Activated T-cell treated with anti-CD3 and anti-CD28 coated beads, Interleukin-2, amount 50 U/mL, for 4 hours (primary cell): ENCODE data around the gene SLC30A5. TPM values are rescaled to one million over a fixed set of nuclear protein-coding genes. Genes with fewer than 3 reads are reported as not detected.
"Not testable (repeated sequence)": the region's sequence is repeated elsewhere in the genome, so short reads cannot be mapped to it uniquely, and the experiment has no call there.

ENCODE experiments used
- ATAC-seq, 2 donors: fragments of 200-7000 bp; cut with Tn5 transposase; one replicate each; pipeline ENCODE4 v1.10.0; 2021
- DNase-seq: peaks from one replicate; pipeline ENCODE4 v3.0.0-alpha.2; 2020
- H3K27me3 Mint-ChIP-seq: one replicate; pipeline ENCODE4 v1.8.0; 2021; ENCODE audit warnings: low read depth, mixed read lengths
- H3K36me3 Mint-ChIP-seq: one replicate; pipeline ENCODE4 v1.8.0; 2022; ENCODE audit warnings: mixed read lengths; ENCODE audit not compliant: insufficient read depth
- H3K4me1 Mint-ChIP-seq: one replicate; pipeline ENCODE4 v1.8.0; 2021; ENCODE audit warnings: low read depth, mixed read lengths
- H3K4me3 Mint-ChIP-seq: one replicate; pipeline ENCODE4 v1.8.0; 2021; ENCODE audit warnings: mild to moderate bottlenecking, moderate library complexity, mixed read lengths
- H3K9me3 Mint-ChIP-seq: one replicate; pipeline ENCODE4 v1.8.0; 2021; ENCODE audit warnings: mixed read lengths
- total RNA-seq, 3 donors: library from RNA; stranded (reverse); gene quantifications; one replicate each; pipeline ENCODE4 v1.2.1, GENCODE V29; 2021

SLC30A5 gene
- total RNA-seq, 3 donors from 2014 or later, result 49.3 to 55.8 (median 54.9) TPM

DNA sequence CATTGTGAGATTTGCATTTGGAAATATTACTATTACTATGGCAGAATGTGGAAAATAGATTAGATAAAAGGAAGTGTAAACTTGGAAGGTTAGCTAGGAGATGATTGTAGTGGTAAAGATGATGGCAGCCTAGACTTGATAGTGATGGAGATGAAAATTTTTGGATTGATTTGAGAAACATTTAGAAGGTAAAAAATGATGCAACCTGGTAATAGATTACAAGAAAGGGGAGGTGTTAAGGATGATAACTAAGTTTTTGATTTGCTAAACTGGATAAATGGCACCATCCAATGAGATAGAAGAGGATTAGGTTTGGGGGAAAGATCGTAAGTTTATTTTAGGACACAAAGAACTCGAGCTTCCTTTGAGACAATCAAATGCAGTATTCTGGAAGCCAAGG lies 8.9 kb upstream of the SLC30A5 start:
- no peaks in the 10 kb centered on the region for H3K36me3 Mint-ChIP-seq

DNA sequence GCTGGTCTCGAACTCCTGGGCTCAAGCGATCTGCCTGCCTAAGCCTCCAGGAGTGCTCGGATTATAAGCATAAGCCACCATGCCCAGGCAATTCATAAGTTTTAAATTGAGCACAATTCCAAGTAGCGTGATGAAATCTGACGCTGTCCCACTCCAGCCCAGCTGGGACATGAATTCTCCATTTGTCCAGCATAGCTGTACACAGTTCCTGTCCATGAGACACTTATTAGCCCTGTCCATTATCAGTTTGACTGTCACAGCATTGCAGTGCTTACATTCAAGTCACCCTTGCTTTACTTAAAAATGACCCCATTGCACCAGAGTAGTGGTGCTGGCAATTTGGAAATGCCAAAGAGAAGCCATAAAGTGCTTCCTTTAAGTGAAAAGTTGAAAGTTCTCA lies 7.6 kb upstream of the SLC30A5 start:
- Mint-ChIP-seq H3K27me3 (no peaks in the 10 kb centered on the region), H3K9me3 (no peaks in the 10 kb centered on the region), H3K4me3 (no peak overlapping the region), H3K36me3 (no peaks in the 10 kb centered on the region), H3K4me1 (no peaks in the 10 kb centered on the region)
- ATAC-seq (no peak), DNase-seq (no peak)

More for the DNA sequence above, 8.9 kb upstream of the SLC30A5 start:
- H3K9me3 Mint-ChIP-seq, result no peaks in the 10 kb centered on the region
- no peaks in the 10 kb centered on the region for H3K4me1 Mint-ChIP-seq
- DNase-seq (no peak), ATAC-seq (no peak)
- no peak overlapping the region for H3K4me3 Mint-ChIP-seq
- H3K27me3 Mint-ChIP-seq, result no peaks in the 10 kb centered on the region

GRCh38 chr5:69088006-69088405 lies 5.8 kb upstream of the SLC30A5 start:
- not testable (repeated sequence) for H3K4me3 Mint-ChIP-seq, H3K36me3 Mint-ChIP-seq, H3K9me3 Mint-ChIP-seq, H3K27me3 Mint-ChIP-seq, DNase-seq, H3K4me1 Mint-ChIP-seq, ATAC-seq

DNA sequence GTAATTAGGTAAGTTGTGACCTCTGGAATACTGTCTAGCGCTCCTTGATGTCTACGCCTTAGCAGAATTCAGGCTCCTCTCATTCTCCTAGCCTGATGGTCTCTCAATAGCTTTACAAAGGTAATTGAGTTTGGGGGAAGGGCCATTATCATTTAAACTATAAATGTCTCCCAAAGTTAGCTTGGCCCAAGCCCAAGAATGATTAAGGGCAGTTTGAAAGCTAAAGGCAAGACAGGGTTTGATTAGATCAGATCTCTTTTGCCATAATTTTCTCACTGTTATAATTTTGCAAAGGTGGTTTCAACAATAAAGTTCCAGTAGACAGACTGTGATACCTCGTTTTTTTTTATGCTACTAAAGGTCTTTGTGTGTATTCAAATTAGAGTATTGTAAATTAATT lies 3.7 kb upstream of the SLC30A5 start:
- ATAC-seq (no peak), DNase-seq (no peak)
- Mint-ChIP-seq H3K4me3 (no peak overlapping the region), H3K9me3 (no peaks in the 10 kb centered on the region), H3K36me3 (no peaks in the 10 kb centered on the region), H3K4me1 (peaks cover 4% of the 10 kb centered on the region), H3K27me3 (no peaks in the 10 kb centered on the region)

DNA sequence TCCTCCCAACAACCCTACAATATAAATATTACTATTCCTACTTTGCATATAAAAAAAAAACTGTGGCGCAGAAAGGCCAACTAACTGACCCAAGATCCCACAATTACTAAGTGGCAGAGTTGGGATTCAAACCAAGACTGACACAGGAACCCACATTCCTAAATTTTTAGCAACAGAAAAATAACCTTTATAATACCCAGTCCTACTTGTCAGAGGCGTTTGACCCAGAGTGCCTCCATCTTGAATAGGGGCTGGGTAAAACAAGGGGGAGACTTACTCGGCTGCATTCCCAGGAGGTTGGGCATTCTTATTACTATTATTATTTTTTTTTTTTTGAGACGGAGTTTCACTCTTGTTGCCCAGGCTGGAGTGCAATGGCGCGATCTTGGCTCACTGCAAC lies 2.0 kb upstream of the SLC30A5 start:
- no peaks in the 10 kb centered on the region for H3K9me3 Mint-ChIP-seq
- H3K4me1 Mint-ChIP-seq, result peaks cover 19% of the 10 kb centered on the region
- DNase-seq (no peak), ATAC-seq (no peak)
- H3K27me3 Mint-ChIP-seq, result no peaks in the 10 kb centered on the region
- no peak overlapping the region for H3K4me3 Mint-ChIP-seq
- H3K36me3 Mint-ChIP-seq, result peaks cover 2% of the 10 kb centered on the region

GRCh38 chr5:69092969-69093368 lies 845 bp upstream of the SLC30A5 start:
- H3K27me3 Mint-ChIP-seq, result no peaks in the 10 kb centered on the region
- H3K4me1 Mint-ChIP-seq, result peaks cover 27% of the 10 kb centered on the region
- ATAC-seq (no peak), DNase-seq (no peak)
- H3K4me3 Mint-ChIP-seq, result no peak overlapping the region
- no peaks in the 10 kb centered on the region for H3K9me3 Mint-ChIP-seq
- H3K36me3 Mint-ChIP-seq, result peaks cover 6% of the 10 kb centered on the region

GRCh38 chr5:69099302-69099701 lies 5.5 kb downstream of the SLC30A5 start:
- DNase-seq (no peak), ATAC-seq (no peak)
- Mint-ChIP-seq H3K4me1 (peaks cover 46% of the 10 kb centered on the region), H3K4me3 (no peak overlapping the region), H3K36me3 (peaks cover 17% of the 10 kb centered on the region), H3K9me3 (no peaks in the 10 kb centered on the region), H3K27me3 (no peaks in the 10 kb centered on the region)

- DNase-seq (no peak), ATAC-seq (no peak)
- no peak overlapping the region for H3K4me3 Mint-ChIP-seq
- H3K36me3 Mint-ChIP-seq, result peaks cover 13% of the 10 kb centered on the region
- H3K9me3 Mint-ChIP-seq, result no peaks in the 10 kb centered on the region
- peaks cover 17% of the 10 kb centered on the region for H3K4me1 Mint-ChIP-seq
- no peaks in the 10 kb centered on the region for H3K27me3 Mint-ChIP-seq
Observed at GRCh38 chr5:69103521-69103920, 9.7 kb downstream of the SLC30A5 start.

GRCh38 chr5:69105996-69106906 lies 12.4 kb downstream of the SLC30A5 start:
- H3K27me3 Mint-ChIP-seq, result no peaks in the 10 kb centered on the region
- ATAC-seq (no peak), DNase-seq (no peak)
- no peak overlapping the region for H3K4me3 Mint-ChIP-seq
- H3K4me1 Mint-ChIP-seq, result no peaks in the 10 kb centered on the region
- H3K9me3 Mint-ChIP-seq, result no peaks in the 10 kb centered on the region
- peaks cover 21% of the 10 kb centered on the region for H3K36me3 Mint-ChIP-seq

DNA sequence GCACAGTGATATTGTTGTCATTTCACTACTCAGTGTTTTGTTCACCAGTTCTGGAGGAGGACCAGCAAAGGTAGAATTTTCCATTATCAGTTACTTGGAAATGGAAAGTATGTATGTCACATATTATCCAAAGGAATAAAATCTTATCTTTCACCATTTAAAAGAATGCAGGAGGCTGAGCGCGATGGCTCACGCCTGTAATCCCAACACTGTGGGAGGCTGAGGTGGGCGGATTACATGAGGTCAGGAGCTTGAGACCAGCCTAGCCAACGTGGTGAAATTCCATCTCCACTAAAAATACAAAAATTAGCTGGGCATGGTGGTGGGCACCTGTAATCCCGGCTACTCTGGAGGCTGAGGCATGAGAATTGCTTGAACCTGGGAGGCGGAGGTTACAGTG lies 14.6 kb downstream of the SLC30A5 start:
- peaks cover 21% of the 10 kb centered on the region for H3K36me3 Mint-ChIP-seq
- DNase-seq, H3K9me3 Mint-ChIP-seq, ATAC-seq, H3K27me3 Mint-ChIP-seq, H3K4me3 Mint-ChIP-seq, H3K4me1 Mint-ChIP-seq: not testable (repeated sequence)

DNA sequence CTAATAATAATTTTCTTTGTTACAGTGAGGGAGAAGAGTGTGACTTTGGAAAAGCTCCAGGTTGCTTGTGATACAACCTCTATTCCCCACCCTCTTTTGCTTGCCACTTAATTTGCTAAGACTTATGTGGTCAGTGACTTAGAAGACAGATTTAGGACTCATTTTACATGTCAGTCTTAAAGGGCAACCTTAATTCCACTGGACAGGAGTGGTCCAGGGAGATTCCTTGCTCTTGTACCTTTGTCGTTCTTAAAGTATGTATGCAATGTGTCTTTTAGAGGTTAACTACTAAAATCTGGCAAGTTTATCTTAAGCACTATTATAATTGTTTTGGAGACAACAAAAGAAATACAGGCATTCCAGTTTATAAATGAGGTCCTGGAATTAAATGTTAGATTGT lies 20.0 kb downstream of the SLC30A5 start:
- H3K36me3 Mint-ChIP-seq, result peaks cover 30% of the 10 kb centered on the region

GRCh38 chr5:69115526-69115925 lies 21.7 kb downstream of the SLC30A5 start:
- Mint-ChIP-seq H3K27me3 (no peaks in the 10 kb centered on the region), H3K4me1 (no peaks in the 10 kb centered on the region), H3K36me3 (peaks cover 29% of the 10 kb centered on the region), H3K4me3 (no peak overlapping the region), H3K9me3 (no peaks in the 10 kb centered on the region)
- no peak for DNase-seq
- no peak for ATAC-seq

More for the DNA sequence above, 20.0 kb downstream of the SLC30A5 start:
- H3K4me1 Mint-ChIP-seq, result no peaks in the 10 kb centered on the region
- H3K9me3 Mint-ChIP-seq, result no peaks in the 10 kb centered on the region
- ATAC-seq (no peak), DNase-seq (no peak)
- H3K4me3 Mint-ChIP-seq, result no peak overlapping the region
- H3K27me3 Mint-ChIP-seq, result no peaks in the 10 kb centered on the region

GRCh38 chr5:69129413-69129812 lies 35.6 kb downstream of the SLC30A5 start:
- Mint-ChIP-seq H3K36me3 (peaks cover 26% of the 10 kb centered on the region), H3K27me3 (no peaks in the 10 kb centered on the region), H3K4me1 (no peaks in the 10 kb centered on the region), H3K9me3 (peaks cover 3% of the 10 kb centered on the region), H3K4me3 (no peak overlapping the region)
- ATAC-seq (no peak), DNase-seq (no peak)

DNA sequence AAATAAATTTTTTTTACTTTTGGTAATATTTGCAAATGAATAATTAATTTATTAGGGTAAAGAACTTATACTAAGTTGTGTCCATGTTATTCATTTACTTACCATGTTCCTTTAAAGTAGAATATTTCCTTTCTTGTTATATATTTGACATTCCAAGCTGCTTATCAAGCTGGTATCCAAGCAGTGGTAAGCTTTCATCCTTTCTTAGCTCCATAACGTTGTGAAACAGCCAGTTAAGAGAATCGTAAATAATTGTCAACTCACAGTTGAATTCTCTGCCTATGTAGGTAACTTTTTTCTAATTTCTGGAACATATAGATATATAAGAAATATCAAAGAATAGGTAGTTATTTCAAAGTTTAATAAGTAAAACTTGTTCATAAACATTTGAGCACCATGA lies 36.4 kb downstream of the SLC30A5 start:
- H3K4me3 Mint-ChIP-seq, result no peak overlapping the region
- no peak for ATAC-seq
- no peaks in the 10 kb centered on the region for H3K4me1 Mint-ChIP-seq
- no peak for DNase-seq
- H3K27me3 Mint-ChIP-seq, result no peaks in the 10 kb centered on the region
- peaks cover 26% of the 10 kb centered on the region for H3K36me3 Mint-ChIP-seq
- peaks cover 3% of the 10 kb centered on the region for H3K9me3 Mint-ChIP-seq

- Mint-ChIP-seq H3K4me3 (no peak overlapping the region), H3K9me3 (peaks cover 3% of the 10 kb centered on the region), H3K27me3 (no peaks in the 10 kb centered on the region), H3K4me1 (no peaks in the 10 kb centered on the region), H3K36me3 (peaks cover 24% of the 10 kb centered on the region)
- ATAC-seq, result no peak
- DNase-seq, result no peak
Observed at GRCh38 chr5:69131304-69131703, 37.5 kb downstream of the SLC30A5 start.
